ENCODE data around the gene CELA2A. TPM values are rescaled to one million over a fixed set of nuclear protein-coding genes. Genes with fewer than 3 reads are reported as not detected.
"Not testable (repeated sequence)": the region's sequence is repeated elsewhere in the genome, so short reads cannot be mapped to it uniquely, and the experiment has no call there.

CELA2A gene
- total and polyA plus RNA-seq, 8 donors = 360 to 20,184 (median 3,756) TPM

GRCh38 chr1:15468145-15468544 is 11.6 kb downstream of the CELA2A start:
- DNase-seq (no peak), ATAC-seq (no peak), FAIRE-seq (no peak)
- intact Hi-C loops (cut with DNase I) = no loop called here
- H3K27me3 ChIP-seq = no peaks in the 10 kb centered on the region
- no peak for TF ChIP-seq CTCF (IDR thresholded peaks at IDR 0.05)
- H3K27ac ChIP-seq = no peak overlapping the region
- no peaks in the 10 kb centered on the region for H3K9me3 ChIP-seq
- H3K4me3 ChIP-seq = no peak overlapping the region
- H3K4me1 ChIP-seq = peaks cover 0 to 8% (median 6%) of the 10 kb centered on the region in 3 donors
- no peaks in the 10 kb centered on the region for H3K36me3 ChIP-seq

GRCh38 chr1:15469361-15469760 is 12.8 kb downstream of the CELA2A start:
- Histone ChIP-seq H3K27me3 (no peaks in the 10 kb centered on the region), H3K4me1 (peaks cover 0 to 15% (median 3%) of the 10 kb centered on the region in 3 donors), H3K27ac (peak overlapping the region; percentile 11 to 52 (median 38)), H3K9me3 (no peaks in the 10 kb centered on the region), H3K36me3 (no peaks in the 10 kb centered on the region), H3K4me3 (no peak overlapping the region)
- peak in 2 of 4 donors; percentile 30 to 33 for ATAC-seq
- intact Hi-C loops (cut with DNase I) = no loop called here
- FAIRE-seq = no peak
- DNase-seq = no peak
- TF ChIP-seq CTCF (IDR thresholded peaks at IDR 0.05) = no peak
- 26 to 29% methylated on average over 3 of the region's 3 CpGs for WGBS, 2 donors

- peak overlapping the region; percentile 11 to 52 (median 38) for H3K27ac ChIP-seq
- H3K36me3 ChIP-seq; FAIRE-seq; H3K9me3 ChIP-seq; intact Hi-C loops (cut with DNase I); H3K4me3 ChIP-seq; H3K27me3 ChIP-seq: not testable (repeated sequence)
- 24 to 46% methylated on average over 9 of the region's 9 CpGs for WGBS, 2 donors
- peaks cover 0 to 15% (median 4%) of the 10 kb centered on the region in 3 donors for H3K4me1 ChIP-seq
- DNase-seq (peak in 1 of 6 donors; percentile 59), ATAC-seq (peak; percentile 13 to 51 (median 32))
Observed at GRCh38 chr1:15469821-15470448, 13.4 kb downstream of the CELA2A start.

DNA sequence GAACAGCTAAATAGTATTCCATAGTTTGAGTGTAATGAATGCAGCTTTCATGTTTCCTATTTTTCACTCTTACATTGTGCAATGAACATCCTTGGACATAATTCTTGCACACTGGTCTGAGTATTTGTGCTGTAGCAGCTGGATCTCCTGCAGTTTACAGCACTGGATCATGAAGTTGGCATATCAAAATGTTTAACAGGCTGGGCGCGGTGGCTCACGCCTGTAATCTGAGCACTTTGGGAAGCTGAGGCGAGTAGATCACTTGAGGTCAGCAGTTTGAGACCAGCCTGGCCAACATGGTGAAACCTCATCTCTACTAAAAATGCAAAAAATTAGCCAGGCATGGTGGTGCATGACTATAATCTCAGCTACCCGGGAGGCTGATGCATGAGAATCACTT is 14.5 kb downstream of the CELA2A start:
- ATAC-seq; H3K27me3 ChIP-seq; H3K27ac ChIP-seq; intact Hi-C loops (cut with DNase I); DNase-seq; FAIRE-seq; H3K4me3 ChIP-seq; H3K36me3 ChIP-seq; H3K9me3 ChIP-seq: not testable (repeated sequence)
- peaks cover 4 to 15% (median 13%) of the 10 kb centered on the region in 3 donors for H3K4me1 ChIP-seq
- WGBS, 2 donors = 39 to 42% methylated on average over 5 of the region's 5 CpGs

DNA sequence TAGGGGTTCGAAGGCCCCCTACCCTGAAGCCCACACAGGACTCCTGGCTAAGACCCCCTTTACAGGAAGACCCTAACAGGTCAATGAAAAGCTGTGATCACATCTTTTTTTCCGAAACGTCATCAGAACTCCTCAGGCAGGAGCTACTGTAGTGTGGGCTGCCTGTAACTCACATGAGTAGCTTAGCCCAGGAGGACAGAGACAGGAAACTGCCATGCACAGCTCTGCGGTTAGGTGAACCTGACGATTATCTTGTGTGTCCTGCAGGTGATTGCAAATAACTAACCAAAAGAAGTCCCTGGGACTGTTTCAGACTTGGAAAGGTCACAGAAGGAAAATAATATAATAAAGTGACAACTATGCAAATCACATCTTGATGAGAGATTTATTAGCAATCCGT is 15.2 kb downstream of the CELA2A start:
- H3K27ac ChIP-seq; H3K36me3 ChIP-seq; ATAC-seq; FAIRE-seq; intact Hi-C loops (cut with DNase I); H3K9me3 ChIP-seq; H3K27me3 ChIP-seq; H3K4me3 ChIP-seq; DNase-seq: not testable (repeated sequence)
- WGBS, 2 donors = 40 to 43% methylated on average over 6 of the region's 6 CpGs
- H3K4me1 ChIP-seq = peaks cover 5 to 15% (median 13%) of the 10 kb centered on the region in 3 donors

GRCh38 chr1:15472587-15472986 is 16.1 kb downstream of the CELA2A start:
- no peak for TF ChIP-seq CTCF (IDR thresholded peaks at IDR 0.05)
- Histone ChIP-seq H3K27ac (no peak overlapping the region), H3K36me3 (no peaks in the 10 kb centered on the region), H3K4me3 (no peak overlapping the region), H3K9me3 (no peaks in the 10 kb centered on the region), H3K27me3 (no peaks in the 10 kb centered on the region), H3K4me1 (peaks cover 5 to 20% (median 13%) of the 10 kb centered on the region in 3 donors)
- no peak for DNase-seq
- no peak for FAIRE-seq
- 46 to 47% methylated on average over 11 of the region's 11 CpGs for WGBS, 2 donors
- intact Hi-C loops (cut with DNase I) = no loop called here
- ATAC-seq = peak in 1 of 4 donors; percentile 11

Data from pancreas (tissue), 10 donors.